Right lobe of liver (tissue), 6 donors: ENCODE results near the gene LTBR. TPM values are rescaled to one million over a fixed set of nuclear protein-coding genes. Genes with fewer than 3 reads are reported as not detected.

Experiments
- ATAC-seq, 4 donors: fragments of 200-7000 bp; cut with Tn5 transposase; one replicate each; pipeline ENCODE4 v1.9.1; 2020; ENCODE audit warnings: mild to moderate bottlenecking in 4 of 4, moderate library complexity in 4 of 4
- DNase-seq, 3 donors: peaks; one replicate each; pipeline ENCODE4 v3.0.0-alpha.2; 2020
- H3K27ac ChIP-seq, 3 donors: fragments of 200-600 bp; one replicate each; pipeline ENCODE4 v1.8.0; 2022
- H3K27me3 ChIP-seq, 2 donors: fragments of 200-600 bp; one replicate each; pipeline ENCODE4 v1.8.0; 2022
- H3K36me3 ChIP-seq, 4 donors: fragments of 200-600 bp; sonication (generic) in 1 of 4; one replicate each; pipeline versions ENCODE4 v1.5.1 to v1.8.0; 2017 to 2022; ENCODE audit warnings: control low read depth in 1 of 4
- H3K4me1 ChIP-seq, 4 donors: fragments of 200-600 bp; sonication (generic) in 1 of 4; one replicate each; pipeline versions ENCODE4 v1.5.1 to v1.8.0; 2017 to 2022; ENCODE audit warnings: control low read depth in 1 of 4
- H3K4me3 ChIP-seq, 3 donors: fragments of 200-600 bp; one replicate each; pipeline ENCODE4 v1.8.0; 2022
- H3K9me3 ChIP-seq, 4 donors: fragments of 200-600 bp; sonication (generic) in 1 of 4; one replicate each; pipeline versions ENCODE4 v1.5.1 to v1.8.0; 2017 to 2022; ENCODE audit warnings: control low read depth in 1 of 4
- CTCF ChIP-seq, 4 donors: fragments of 200-600 bp in 3 of 4; fragments of 450-650 bp in 1 of 4; IDR thresholded peaks; one replicate each; pipeline versions ENCODE4 v1.5.1 to v1.8.0; 2016 to 2022; ENCODE audit warnings: antibody characterized with exemption in 4 of 4, mild to moderate bottlenecking in 2 of 4
- POLR2A ChIP-seq: fragments of 450-650 bp; IDR thresholded peaks from one replicate; pipeline ENCODE4 v1.6.1; 2017; ENCODE audit warnings: antibody characterized with exemption, mild to moderate bottlenecking
- WGBS: methylation state at CpG from one replicate; pipeline ENCODE4 v1.1.6; 2018; ENCODE audit warnings: low coverage, low lambda C conversion rate; ENCODE audit not compliant: insufficient coverage; ENCODE audit errors: missing lambda C conversion rate; 5-methylcytosine and 5-hydroxymethylcytosine counted together
- intact Hi-C, 2 donors: fragments of 100-400 bp; cut with DNase I; formaldehyde crosslinking; loops; one replicate each; pipeline versions ENCODE4 v1.11.2 to v1.14.1; 2022
- total RNA-seq, 6 experiments: library from RNA; depleted of rRNA in 2 of 6; stranded (reverse); fragments of >200 nt in 2 of 6; fragmentation: NEBNext Ultra II Directional in 3 of 6; extraction: Animal tissue kit (Norgen Biotek cat#: 25700) in 3 of 6; gene quantifications; one replicate each; pipeline versions ENCODE4 v1.1.0 to v1.2.4, GENCODE V29; 2016 to 2023
- donor health status: DM: no; HTN: yes; CAD: no.
- donor health status: DM: no; HTN: no; CAD: no.
- donor health status: DM: no; HTN: no; CAD: no.
- donor health status: DM: no; HTN: yes; CAD: no.
- donor health status: DM: no; HTN: yes; CAD: no.

Gene LTBR
- total RNA-seq, 6 experiments from 2014 or later, result 83.8 to 235 (median 103) TPM

- no peak for ATAC-seq
- Histone ChIP-seq H3K4me3 (no peak overlapping the region), H3K4me1 (no peaks in the 10 kb centered on the region), H3K27me3 (no peaks in the 10 kb centered on the region), H3K9me3 (no peaks in the 10 kb centered on the region), H3K36me3 (peaks cover 0 to 7% (median 0%) of the 10 kb centered on the region in 4 donors), H3K27ac (no peak overlapping the region)
- intact Hi-C loops, result no loop called here
- no peak for TF ChIP-seq CTCF (IDR thresholded peaks at IDR 0.05)
- TF ChIP-seq POLR2A, result no peak
- no peak for DNase-seq
- 89% methylated on average over 7 of the region's 7 CpGs for WGBS
Observed at GRCh38 chr12:6399884-6400644, 16.1 kb downstream of the LTBR start.

- Histone ChIP-seq H3K4me3 (no peak overlapping the region), H3K36me3 (no peaks in the 10 kb centered on the region), H3K27me3 (no peaks in the 10 kb centered on the region), H3K9me3 (no peaks in the 10 kb centered on the region), H3K27ac (no peak overlapping the region), H3K4me1 (no peaks in the 10 kb centered on the region)
- intact Hi-C loops, result no loop called here
- 71% methylated on average over 5 of the region's 5 CpGs for WGBS
- TF ChIP-seq POLR2A (no peak), CTCF (IDR thresholded peaks at IDR 0.05) (no peak)
- DNase-seq, result no peak
- ATAC-seq, result no peak
Observed at GRCh38 chr12:6404390-6404789, 20.4 kb downstream of the LTBR start.

GRCh38 chr12:6405963-6406362 lies 22.0 kb downstream of the LTBR start:
- TF ChIP-seq CTCF (IDR thresholded peaks at IDR 0.05) (no peak), POLR2A (no peak)
- intact Hi-C loops, result no loop called here
- DNase-seq, result no peak
- Histone ChIP-seq H3K27me3 (no peaks in the 10 kb centered on the region), H3K4me1 (no peaks in the 10 kb centered on the region), H3K4me3 (no peak overlapping the region), H3K36me3 (no peaks in the 10 kb centered on the region), H3K9me3 (no peaks in the 10 kb centered on the region), H3K27ac (no peak overlapping the region)
- 78% methylated on average over 6 of the region's 6 CpGs for WGBS
- no peak for ATAC-seq

- Histone ChIP-seq H3K4me1 (no peaks in the 10 kb centered on the region), H3K36me3 (no peaks in the 10 kb centered on the region), H3K27ac (no peak overlapping the region), H3K27me3 (no peaks in the 10 kb centered on the region), H3K9me3 (no peaks in the 10 kb centered on the region), H3K4me3 (no peak overlapping the region)
- WGBS, result 83% methylated on average over 7 of the region's 10 CpGs
- DNase-seq, result no peak
- no peak for ATAC-seq
- intact Hi-C loops, result no loop called here
- no peak for TF ChIP-seq CTCF (IDR thresholded peaks at IDR 0.05)
- TF ChIP-seq POLR2A, result no peak
Observed at GRCh38 chr12:6407236-6407954, 23.4 kb downstream of the LTBR start.
